HG03439 (cell line): Measurements from ENCODE around the gene EPHA3.

Experiments used
- ATAC-seq: cut with Tn5 transposase; IDR thresholded peaks from one replicate; pipeline ENCODE4 v1.9.1; 2021; ENCODE audit warnings: mild to moderate bottlenecking, moderate library complexity; ENCODE audit not compliant: unreplicated experiment

EPHA3 gene

GRCh38 chr3:89434621-89435380 lies 327.4 kb downstream of the EPHA3 start:
- no peak for ATAC-seq

- no peak for ATAC-seq
Measured at GRCh38 chr3:89436846-89437245, 329.4 kb downstream of the EPHA3 start.

GRCh38 chr3:89440386-89440785 lies 333.0 kb downstream of the EPHA3 start:
- no peak for ATAC-seq

GRCh38 chr3:89441141-89441540 lies 333.7 kb downstream of the EPHA3 start:
- ATAC-seq, result no peak

- no peak for ATAC-seq
Measured at GRCh38 chr3:89446593-89446992, 339.2 kb downstream of the EPHA3 start.

- ATAC-seq, result no peak
Measured at GRCh38 chr3:89447243-89447642, 339.8 kb downstream of the EPHA3 start.

GRCh38 chr3:89449086-89449485 lies 341.7 kb downstream of the EPHA3 start:
- ATAC-seq, result no peak

- no peak for ATAC-seq
Measured at GRCh38 chr3:89452066-89452465, 344.6 kb downstream of the EPHA3 start.

GRCh38 chr3:89455240-89455639 lies 347.8 kb downstream of the EPHA3 start:
- ATAC-seq, result no peak

GRCh38 chr3:89467898-89468363 lies 360.5 kb downstream of the EPHA3 start:
- ATAC-seq, result no peak

GRCh38 chr3:89472101-89472500 lies 364.7 kb downstream of the EPHA3 start:
- no peak for ATAC-seq

- no peak for ATAC-seq
Measured at GRCh38 chr3:89474333-89475130, 367.1 kb downstream of the EPHA3 start.

GRCh38 chr3:89488800-89489580 lies 381.6 kb downstream of the EPHA3 start:
- ATAC-seq, result no peak

GRCh38 chr3:89490129-89490528 lies 382.7 kb downstream of the EPHA3 start:
- no peak for ATAC-seq

GRCh38 chr3:89494734-89495133 lies 387.3 kb downstream of the EPHA3 start:
- ATAC-seq, result no peak

GRCh38 chr3:89503891-89504391 lies 396.5 kb downstream of the EPHA3 start:
- ATAC-seq, result no peak

GRCh38 chr3:89504432-89504831 lies 397.0 kb downstream of the EPHA3 start:
- ATAC-seq, result no peak

- ATAC-seq, result no peak
Measured at GRCh38 chr3:89506462-89507103, 399.2 kb downstream of the EPHA3 start.

- ATAC-seq, result no peak
Measured at GRCh38 chr3:89521328-89521727, 413.9 kb downstream of the EPHA3 start.

GRCh38 chr3:89522155-89522554 lies 414.7 kb downstream of the EPHA3 start:
- ATAC-seq, result no peak

GRCh38 chr3:89525609-89526008 lies 418.2 kb downstream of the EPHA3 start:
- ATAC-seq, result no peak
